Endodermal cell (in vitro differentiated cells): Measurements from ENCODE around the gene BMI1. TPM values are rescaled to one million over a fixed set of nuclear protein-coding genes. Genes with fewer than 3 reads are reported as not detected.
A peak's percentile ranks its signal among the peaks of the same experiment; 100 is the strongest.

Experiments used
- DNase-seq: peaks from one replicate; pipeline ENCODE4 v3.0.0-alpha.2; 2017
- H3K27ac ChIP-seq: 2 replicates; pipeline ENCODE4 v1.5.1; 2013; ENCODE audit warnings: mild to moderate bottlenecking, low read depth, low read length, moderate library complexity
- H3K27me3 ChIP-seq: 2 replicates; pipeline ENCODE4 v1.6.1; 2013; ENCODE audit warnings: mild to moderate bottlenecking, low read length, moderate library complexity; ENCODE audit not compliant: insufficient read depth, control insufficient read depth, poor library complexity, severe bottlenecking
- H3K36me3 ChIP-seq: 2 replicates; pipeline ENCODE4 v1.7.0; 2013; ENCODE audit warnings: mild to moderate bottlenecking, low read length, moderate library complexity; ENCODE audit not compliant: control insufficient read depth, insufficient read depth
- H3K4me1 ChIP-seq: one replicate; pipeline ENCODE4 v1.7.0; 2013; ENCODE audit warnings: low read length; ENCODE audit not compliant: control insufficient read depth, insufficient read depth
- H3K4me3 ChIP-seq: 2 replicates; pipeline ENCODE4 v1.5.1; 2013; ENCODE audit warnings: mild to moderate bottlenecking, low read length, moderate library complexity
- H3K9ac ChIP-seq: 2 replicates; pipeline ENCODE4 v1.6.1; 2013; ENCODE audit warnings: mild to moderate bottlenecking, low read length, moderate library complexity; ENCODE audit not compliant: poor library complexity, severe bottlenecking; ENCODE audit errors: extremely low read depth
- H3K9me3 ChIP-seq: 2 replicates; pipeline ENCODE4 v1.6.1; 2013; ENCODE audit warnings: mild to moderate bottlenecking, low read length, moderate library complexity; ENCODE audit not compliant: control insufficient read depth
- H3K27ac Mint-ChIP-seq: 2 replicates; pipeline ENCODE4 v1.8.0; 2020; ENCODE audit warnings: mixed read lengths
- H3K27me3 Mint-ChIP-seq: 2 replicates; pipeline ENCODE4 v1.8.0; 2021; ENCODE audit warnings: mild to moderate bottlenecking, mixed read lengths; ENCODE audit not compliant: insufficient read depth
- H3K36me3 Mint-ChIP-seq: 2 replicates; pipeline ENCODE4 v1.8.0; 2020; ENCODE audit warnings: low read depth, mixed read lengths
- H3K4me1 Mint-ChIP-seq: 2 replicates; pipeline ENCODE4 v1.8.0; 2020; ENCODE audit warnings: mixed read lengths
- H3K4me3 Mint-ChIP-seq: 2 replicates; pipeline ENCODE4 v1.8.0; 2020; ENCODE audit warnings: mild to moderate bottlenecking, moderate library complexity, mixed read lengths
- H3K9me3 Mint-ChIP-seq: 2 replicates; pipeline ENCODE4 v1.8.0; 2020; ENCODE audit warnings: mild to moderate bottlenecking, mixed read lengths
- CTCF ChIP-seq: fragments of 200-600 bp; sonication (generic); conservative IDR thresholded peaks from 2 replicates; pipeline ENCODE4 v1.5.0; 2021; ENCODE audit warnings: antibody characterized with exemption, mild to moderate bottlenecking
- WGBS, 2 experiments: methylation state at CpG; one replicate each; pipeline versions ENCODE4 v1.1.5 to v1.1.7; 2013; ENCODE audit warnings: missing lambda C conversion rate in 2 of 2, mixed read lengths in 1 of 2; ENCODE audit not compliant: insufficient coverage in 1 of 2, insufficient read length in 1 of 2; 5-methylcytosine and 5-hydroxymethylcytosine counted together
- total RNA-seq, 2 donors: library from RNA; stranded (reverse); fragmentation: NEBNext Ultra II Directional in 1 of 2; extraction: Animal tissue kit (Norgen Biotek cat#: 25700) in 1 of 2; gene quantifications; 2 replicates in 1 of 2; 3 replicates in 1 of 2; pipeline ENCODE4 v1.2.1, GENCODE V29; 2021

Gene BMI1
- total RNA-seq, 2 donors from 2014 or later: 12.2 to 15.5 TPM

- Mint-ChIP-seq H3K27me3 (peaks cover 98% of the 10 kb centered on the region), H3K4me3 (peak overlapping the region; percentile 47), H3K36me3 (peaks cover 4% of the 10 kb centered on the region), H3K9me3 (peaks cover 2% of the 10 kb centered on the region), H3K27ac (no peak overlapping the region), H3K4me1 (peaks cover 7% of the 10 kb centered on the region)
- TF ChIP-seq CTCF: no peak
- Histone ChIP-seq H3K4me3 (peak overlapping the region; percentile 60), H3K36me3 (peaks cover 6% of the 10 kb centered on the region), H3K9ac (no peak overlapping the region), H3K27ac (no peak overlapping the region), H3K4me1 (no peaks in the 10 kb centered on the region), H3K9me3 (peaks cover 11% of the 10 kb centered on the region), H3K27me3 (peaks cover 100% of the 10 kb centered on the region)
- DNase-seq: peak; percentile 90
- 3% methylated on average over 14 to 73 of the region's 73 CpGs for WGBS, 2 experiments
Measured at GRCh38 chr10:22334414-22335172, 13.7 kb downstream of the BMI1 start.

- Mint-ChIP-seq H3K9me3 (peaks cover 2% of the 10 kb centered on the region), H3K27ac (no peak overlapping the region), H3K27me3 (peaks cover 98% of the 10 kb centered on the region), H3K4me1 (peaks cover 11% of the 10 kb centered on the region), H3K4me3 (peak overlapping the region; percentile 47), H3K36me3 (no peaks in the 10 kb centered on the region)
- H3K9ac ChIP-seq: no peak overlapping the region
- peaks cover 98% of the 10 kb centered on the region for H3K27me3 ChIP-seq
- H3K4me1 ChIP-seq: peaks cover 5% of the 10 kb centered on the region
- H3K36me3 ChIP-seq: no peaks in the 10 kb centered on the region
- H3K4me3 ChIP-seq: peak overlapping the region; percentile 60
- H3K9me3 ChIP-seq: peaks cover 11% of the 10 kb centered on the region
- peak; percentile 42 for TF ChIP-seq CTCF
- WGBS, 2 experiments: 2 to 3% methylated on average over 31 to 71 of the region's 71 CpGs
- H3K27ac ChIP-seq: no peak overlapping the region
- peak; percentile 84 for DNase-seq
Measured at GRCh38 chr10:22335173-22335933, 14.5 kb downstream of the BMI1 start.

- Mint-ChIP-seq H3K9me3 (peaks cover 2% of the 10 kb centered on the region), H3K27ac (no peak overlapping the region), H3K4me3 (no peak overlapping the region), H3K4me1 (peaks cover 6% of the 10 kb centered on the region), H3K27me3 (peaks cover 95% of the 10 kb centered on the region), H3K36me3 (no peaks in the 10 kb centered on the region)
- TF ChIP-seq CTCF: no peak
- Histone ChIP-seq H3K27me3 (peaks cover 95% of the 10 kb centered on the region), H3K9ac (no peak overlapping the region), H3K4me1 (peaks cover 5% of the 10 kb centered on the region), H3K9me3 (peaks cover 6% of the 10 kb centered on the region), H3K27ac (no peak overlapping the region), H3K36me3 (no peaks in the 10 kb centered on the region), H3K4me3 (no peak overlapping the region)
- 1 to 14% methylated on average over 6 to 9 of the region's 9 CpGs for WGBS, 2 experiments
- DNase-seq: no peak
Measured at GRCh38 chr10:22338185-22338900, 17.4 kb downstream of the BMI1 start.
